HEK293 (cell line): ENCODE measurements around the gene CELSR1.

ENCODE experiments used
- CTCF ChIA-PET: fragments of 350-600 bp; formaldehyde crosslinking; extraction: SDS; loops from one replicate; lab custom pipeline; 2021; ENCODE audit warnings: antibody characterized with exemption; lab: Yijun Ruan, JAX
- POLR2A ChIA-PET: fragments of 300-600 bp; formaldehyde crosslinking; extraction: SDS; loops from one replicate; lab custom pipeline; 2020; ENCODE audit warnings: antibody characterized with exemption, inconsistent platforms; lab: Yijun Ruan, JAX
- H3K27ac ChIP-seq: fragments of 200-500 bp; sonication (Bioruptor generic); 2 replicates; pipeline ENCODE4 v1.5.1; 2014; ENCODE audit warnings: low read depth, low read length, control low read depth, inconsistent platforms; ENCODE audit errors: extremely low read depth
- H3K36me3 ChIP-seq, 2 experiments: fragments of 200-500 bp in 1 of 2; sonication (Bioruptor generic) in 1 of 2; 1 replicate in 1 of 2; 2 replicates in 1 of 2; pipeline ENCODE4 v1.5.1; 2014 to 2017; ENCODE audit warnings: inconsistent platforms in 2 of 2, low read length in 2 of 2; ENCODE audit not compliant: control insufficient read depth in 2 of 2, insufficient read depth in 1 of 2
- H3K4me1 ChIP-seq: fragments of 200-500 bp; sonication (Bioruptor generic); 2 replicates; pipeline ENCODE4 v1.5.1; 2014; ENCODE audit warnings: mild to moderate bottlenecking, low read length, inconsistent platforms; ENCODE audit not compliant: control insufficient read depth, insufficient read depth
- H3K4me3 ChIP-seq: 2 replicates; pipeline ENCODE4 v1.5.1; 2011; ENCODE audit warnings: low read depth, mild to moderate bottlenecking, control low read depth, low read length, moderate library complexity
- H3K9me3 ChIP-seq: fragments of 200-500 bp; sonication (Bioruptor generic); 2 replicates; pipeline ENCODE4 v1.5.1; 2014; ENCODE audit warnings: low read depth, low read length, inconsistent platforms; ENCODE audit not compliant: control insufficient read depth, insufficient read depth
- CTCF ChIP-seq: fragments of 450-650 bp; formaldehyde crosslinking; IDR thresholded peaks from 2 replicates; pipeline ENCODE4 v1.5.1; 2016; ENCODE audit warnings: missing biosample characterization, missing genetic modification characterization
- GLIS1 ChIP-seq: fragments of 450-650 bp; formaldehyde crosslinking; IDR thresholded peaks from 2 replicates; pipeline ENCODE4 v1.5.1; 2016; ENCODE audit warnings: missing biosample characterization, missing genetic modification characterization
- KLF1 ChIP-seq: fragments of 450-650 bp; formaldehyde crosslinking; IDR thresholded peaks from 2 replicates; pipeline ENCODE4 v1.5.1; 2016; ENCODE audit warnings: missing biosample characterization, missing genetic modification characterization
- KLF17 ChIP-seq: fragments of 450-650 bp; formaldehyde crosslinking; IDR thresholded peaks from 2 replicates; pipeline ENCODE4 v1.5.1; 2016; ENCODE audit warnings: missing biosample characterization, missing genetic modification characterization
- KLF8 ChIP-seq: fragments of 450-650 bp; formaldehyde crosslinking; IDR thresholded peaks from 2 replicates; pipeline ENCODE4 v1.5.1; 2016; ENCODE audit warnings: missing biosample characterization, missing genetic modification characterization
- OSR2 ChIP-seq: fragments of 450-650 bp; formaldehyde crosslinking; IDR thresholded peaks from 2 replicates; pipeline ENCODE4 v1.5.1; 2016; ENCODE audit warnings: missing biosample characterization, missing genetic modification characterization
- PATZ1 ChIP-seq: fragments of 450-650 bp; formaldehyde crosslinking; IDR thresholded peaks from 2 replicates; pipeline ENCODE4 v1.5.1; 2016; ENCODE audit warnings: missing biosample characterization, missing genetic modification characterization
- SP3 ChIP-seq: fragments of 450-650 bp; formaldehyde crosslinking; IDR thresholded peaks from 2 replicates; pipeline ENCODE4 v1.5.1; 2016; ENCODE audit warnings: missing biosample characterization, missing genetic modification characterization
- ZBTB17 ChIP-seq: fragments of 450-650 bp; formaldehyde crosslinking; IDR thresholded peaks from 2 replicates; pipeline ENCODE4 v1.5.1; 2016; ENCODE audit warnings: missing biosample characterization, missing genetic modification characterization
- ZBTB48 ChIP-seq: fragments of 450-650 bp; formaldehyde crosslinking; IDR thresholded peaks from 2 replicates; pipeline ENCODE4 v1.5.1; 2016; ENCODE audit warnings: missing biosample characterization, missing genetic modification characterization
- ZEB2 ChIP-seq: fragments of 450-650 bp; formaldehyde crosslinking; IDR thresholded peaks from 2 replicates; pipeline ENCODE4 v1.5.1; 2016; ENCODE audit warnings: missing biosample characterization, missing genetic modification characterization
- ZFP37 ChIP-seq: fragments of 450-650 bp; formaldehyde crosslinking; IDR thresholded peaks from 2 replicates; pipeline ENCODE4 v1.5.1; 2016; ENCODE audit warnings: missing biosample characterization, missing genetic modification characterization
- ZIC2 ChIP-seq: fragments of 450-650 bp; formaldehyde crosslinking; IDR thresholded peaks from 2 replicates; pipeline ENCODE4 v1.5.1; 2016; ENCODE audit warnings: missing biosample characterization, missing genetic modification characterization
- ZNF112 ChIP-seq: fragments of 450-650 bp; formaldehyde crosslinking; IDR thresholded peaks from 2 replicates; pipeline ENCODE4 v1.5.0; 2017; ENCODE audit warnings: missing biosample characterization, missing genetic modification characterization
- ZNF239 ChIP-seq: fragments of 450-650 bp; formaldehyde crosslinking; IDR thresholded peaks from 2 replicates; pipeline ENCODE4 v1.5.1; 2016; ENCODE audit warnings: missing biosample characterization, missing genetic modification characterization
- ZNF366 ChIP-seq: fragments of 450-650 bp; formaldehyde crosslinking; conservative IDR thresholded peaks from 2 replicates; pipeline ENCODE4 v1.5.1; 2016; ENCODE audit warnings: missing biosample characterization, missing genetic modification characterization
- ZNF433 ChIP-seq: fragments of 450-650 bp; formaldehyde crosslinking; IDR thresholded peaks from 2 replicates; pipeline ENCODE4 v1.5.1; 2016; ENCODE audit warnings: missing biosample characterization, missing genetic modification characterization, low read depth
- ZNF560 ChIP-seq: fragments of 450-650 bp; formaldehyde crosslinking; IDR thresholded peaks from 2 replicates; pipeline ENCODE4 v1.5.1; 2017; ENCODE audit warnings: missing biosample characterization, missing genetic modification characterization, borderline replicate concordance
- ZNF600 ChIP-seq: fragments of 450-650 bp; formaldehyde crosslinking; IDR thresholded peaks from 2 replicates; pipeline ENCODE4 v1.5.1; 2016; ENCODE audit warnings: missing biosample characterization, missing genetic modification characterization
- ZNF623 ChIP-seq: fragments of 450-650 bp; formaldehyde crosslinking; IDR thresholded peaks from 2 replicates; pipeline ENCODE4 v1.5.1; 2016; ENCODE audit warnings: missing biosample characterization, missing genetic modification characterization
- ZNF654 ChIP-seq: fragments of 450-650 bp; formaldehyde crosslinking; IDR thresholded peaks from 2 replicates; pipeline ENCODE4 v1.5.1; 2016; ENCODE audit warnings: low read depth, missing biosample characterization, missing genetic modification characterization

Gene CELSR1

GRCh38 chr22:46367707-46368191 is 169.7 kb downstream of the CELSR1 start:
- Histone ChIP-seq H3K27ac (no peak overlapping the region), H3K4me1 (no peaks in the 10 kb centered on the region), H3K9me3 (no peaks in the 10 kb centered on the region), H3K4me3 (no peak overlapping the region), H3K36me3 (peaks cover 0 to 37% of the 10 kb centered on the region in 2 experiments; a peak in 2 of 3 replicates)
- TF ChIP-seq CTCF (tag by site-specific recombination) (peak; percentile 96), ZNF433 (tag by site-specific recombination) (no peak), ZNF654 (tag by site-specific recombination) (peak; percentile 43), ZIC2 (peak; percentile 60), ZNF560 (tag by site-specific recombination) (no peak), ZBTB17 (tag by site-specific recombination) (peak; percentile 56), KLF8 (peak; percentile 54; the same call in 1 of the 2 replicates), ZNF623 (tag by site-specific recombination) (no peak), ZNF600 (tag by site-specific recombination) (peak; percentile 89), ZBTB48 (tag by site-specific recombination) (0 out of 2 replicates have a peak, but pooled peaks have one; percentile 32), ZEB2 (tag by site-specific recombination) (0 out of 2 replicates have a peak, but pooled peaks have one; percentile 19), OSR2 (tag by site-specific recombination) (0 out of 2 replicates have a peak, but pooled peaks have one; percentile 14), SP3 (tag by site-specific recombination) (no peak), KLF17 (0 out of 2 replicates have a peak, but pooled peaks have one; percentile 35), ZFP37 (tag by site-specific recombination) (0 out of 2 replicates have a peak, but pooled peaks have one; percentile 34), ZNF239 (tag by site-specific recombination) (no peak), ZNF366 (tag by site-specific recombination) (peak; percentile 54), KLF1 (tag by site-specific recombination) (0 out of 2 replicates have a peak, but pooled peaks have one; percentile 40), ZNF112 (tag by site-specific recombination) (0 out of 2 replicates have a peak, but pooled peaks have one; percentile 10), GLIS1 (peak; percentile 70), PATZ1 (tag by site-specific recombination) (peak; percentile 49)
- ChIA-PET POLR2A (interaction anchor here (1.0 to 1.5 kb wide), 3 partner anchors 9 to 186 kb away, joined by 3 read pairs; no protein-coding TSS in a partner anchor), CTCF (interaction anchor here (0.5 to 2.6 kb wide), 61 partner anchors 8 to 1254 kb away, joined by 3 to 77 read pairs (median 4); no protein-coding TSS in a partner anchor)
